H1 (cell line): ENCODE data around the gene TXNRD2.
"Not testable (repeated sequence)": the region's sequence is repeated elsewhere in the genome, so short reads cannot be mapped to it uniquely, and the experiment has no call there.

Experiments
- EP300 ChIP-seq, 2 experiments: IDR thresholded peaks; 1 replicate in 1 of 2; 2 replicates in 1 of 2; pipeline ENCODE4 v1.6.1; 2011 to 2012; ENCODE audit warnings: low read depth in 2 of 2, low read length in 2 of 2, mild to moderate bottlenecking in 2 of 2, borderline replicate concordance in 1 of 2, inconsistent platforms in 1 of 2, moderate library complexity in 1 of 2
- EZH2 ChIP-seq: fragments of 200-600 bp; sonication (generic); IDR thresholded peaks from 2 replicates; pipeline ENCODE4 v1.7.1; 2012; ENCODE audit warnings: low read depth, mild to moderate bottlenecking, moderate library complexity, low read length, inconsistent platforms; ENCODE audit not compliant: severe bottlenecking
- POLR2A ChIP-seq, 2 experiments: IDR thresholded peaks; 1 replicate in 1 of 2; 2 replicates in 1 of 2; pipeline ENCODE4 v1.6.1; 2011; ENCODE audit warnings: low read depth in 2 of 2, low read length in 2 of 2, mild to moderate bottlenecking in 2 of 2; ENCODE audit errors: control extremely low read depth in 1 of 2
- TF ChIP-seq, protein P1 (sequence below), 3 experiments: IDR thresholded peaks; 1 replicate in 2 of 3; 2 replicates in 1 of 3; pipeline versions ENCODE4 v1.5.1 to v1.6.1; 2011; ENCODE audit warnings: low read length in 3 of 3, mild to moderate bottlenecking in 3 of 3, inconsistent platforms in 2 of 3, low read depth in 1 of 3, moderate library complexity in 1 of 3; ENCODE audit not compliant: insufficient read depth in 1 of 3; ENCODE audit errors: control extremely low read depth in 1 of 3

DNA sequence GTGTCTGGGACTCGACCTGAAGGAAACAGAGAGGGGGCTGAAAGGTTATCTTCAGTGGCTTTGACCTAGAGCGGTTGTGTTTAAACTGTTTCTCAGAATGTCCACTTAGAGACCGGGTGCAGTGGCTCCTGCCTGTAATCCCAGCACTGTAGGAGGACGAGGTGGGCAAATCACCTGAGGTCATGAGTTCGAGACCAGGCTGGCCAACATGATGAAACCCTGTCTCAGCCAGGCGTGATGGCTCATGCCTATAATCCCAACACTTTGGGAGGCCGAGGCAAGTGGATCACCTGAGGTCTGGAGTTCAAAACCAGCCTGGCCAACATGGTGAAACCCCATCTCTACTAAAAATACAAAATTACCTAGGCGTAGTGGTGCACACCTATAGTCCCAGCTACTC lies 58.2 kb downstream of the TXNRD2 start:
- TF ChIP-seq POLR2A (IDR thresholded peaks at IDR 0.05; ENCODE audit: control extremely low read depth in 1 of 2, low read depth in 2 of 2, low read length in 2 of 2); EZH2; EP300 (IDR thresholded peaks at IDR 0.05; ENCODE audit: borderline replicate concordance in 1 of 2, low read depth in 2 of 2, low read length in 2 of 2): not testable (repeated sequence)
- TF ChIP-seq, protein P1, sequence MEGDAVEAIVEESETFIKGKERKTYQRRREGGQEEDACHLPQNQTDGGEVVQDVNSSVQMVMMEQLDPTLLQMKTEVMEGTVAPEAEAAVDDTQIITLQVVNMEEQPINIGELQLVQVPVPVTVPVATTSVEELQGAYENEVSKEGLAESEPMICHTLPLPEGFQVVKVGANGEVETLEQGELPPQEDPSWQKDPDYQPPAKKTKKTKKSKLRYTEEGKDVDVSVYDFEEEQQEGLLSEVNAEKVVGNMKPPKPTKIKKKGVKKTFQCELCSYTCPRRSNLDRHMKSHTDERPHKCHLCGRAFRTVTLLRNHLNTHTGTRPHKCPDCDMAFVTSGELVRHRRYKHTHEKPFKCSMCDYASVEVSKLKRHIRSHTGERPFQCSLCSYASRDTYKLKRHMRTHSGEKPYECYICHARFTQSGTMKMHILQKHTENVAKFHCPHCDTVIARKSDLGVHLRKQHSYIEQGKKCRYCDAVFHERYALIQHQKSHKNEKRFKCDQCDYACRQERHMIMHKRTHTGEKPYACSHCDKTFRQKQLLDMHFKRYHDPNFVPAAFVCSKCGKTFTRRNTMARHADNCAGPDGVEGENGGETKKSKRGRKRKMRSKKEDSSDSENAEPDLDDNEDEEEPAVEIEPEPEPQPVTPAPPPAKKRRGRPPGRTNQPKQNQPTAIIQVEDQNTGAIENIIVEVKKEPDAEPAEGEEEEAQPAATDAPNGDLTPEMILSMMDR (IDR thresholded peaks at IDR 0.05; ENCODE audit: control extremely low read depth in 1 of 3, insufficient read depth in 1 of 3, low read depth in 1 of 3, low read length in 3 of 3), result not testable (repeated sequence)
